ENCODE results near the gene C12orf57.

Gene C12orf57

DNA sequence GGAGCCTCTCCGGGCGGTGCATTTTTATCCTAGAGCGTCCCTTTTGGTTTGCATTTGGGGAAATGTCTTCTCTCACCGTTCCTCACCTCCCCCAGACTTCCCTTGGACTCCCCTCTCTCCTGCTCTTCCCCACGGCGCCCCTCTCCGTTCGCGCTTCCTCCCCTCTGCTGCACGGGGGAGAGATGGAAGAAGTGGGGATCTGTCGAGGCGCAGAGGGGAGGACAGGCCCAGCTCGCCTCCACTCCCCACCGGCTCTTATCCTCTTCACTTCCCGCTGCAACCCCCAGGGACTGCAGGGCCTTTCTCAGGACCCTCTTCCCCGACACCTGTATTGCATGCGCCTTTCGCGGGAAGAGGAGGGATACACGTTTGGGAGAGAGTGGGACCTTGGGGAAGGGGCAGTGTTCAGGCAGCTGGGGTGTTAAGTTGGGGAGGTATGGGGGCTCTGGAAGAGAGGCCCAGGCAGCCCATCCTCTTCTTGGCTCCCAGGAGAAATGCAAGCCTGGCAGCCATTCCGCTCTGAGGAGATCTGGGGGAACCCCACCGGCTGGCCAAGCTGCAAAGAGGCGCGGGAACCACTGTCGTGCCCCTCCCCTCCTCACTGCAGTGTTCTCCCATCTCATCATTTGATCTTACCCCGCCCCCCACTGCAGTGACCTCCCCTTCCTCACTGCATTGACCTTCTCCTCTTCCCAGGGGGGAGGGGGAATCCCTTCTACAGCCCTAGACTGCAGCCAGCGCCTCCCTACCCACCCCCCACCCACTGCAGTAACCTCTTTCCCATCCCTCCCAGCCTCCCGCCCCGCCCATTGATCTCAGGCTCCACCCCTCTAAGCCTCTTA is 28.7 kb upstream of the C12orf57 start:
- Histone ChIP-seq H3K9ac (ENCODE audit: low read length) (no peak overlapping the region; the same call in 1 of the 2 replicates), H3K4me1 (ENCODE audit: insufficient read depth, low read length, severe bottlenecking) (peaks cover 14% of the 10 kb centered on the region), H3K79me2 (ENCODE audit: insufficient read depth, low read length) (no peaks in the 10 kb centered on the region), H3K27me3 (ENCODE audit: insufficient read depth, low read length) (peaks cover 10% of the 10 kb centered on the region; the same call in 1 of the 2 replicates), H4K20me1 (ENCODE audit: insufficient read depth, low read length) (no peaks in the 10 kb centered on the region), H3K4me2 (ENCODE audit: low read length) (peak overlapping the region; percentile 51), H3K4me3 (ENCODE audit: low read depth, low read length, poor library complexity, severe bottlenecking) (peak overlapping the region; percentile 45), H3K9me2 (ENCODE audit: low read depth, low read length) (no peaks in the 10 kb centered on the region), H3F3A (ENCODE audit: insufficient read depth, low read length) (no peaks in the 10 kb centered on the region), H3K9me3 (ENCODE audit: low read length) (no peaks in the 10 kb centered on the region), H3K27ac (ENCODE audit: low read depth, low read length, poor library complexity, severe bottlenecking) (no peak overlapping the region), H3K36me3 (ENCODE audit: insufficient read depth, low read length) (no peaks in the 10 kb centered on the region), H2AFZ (ENCODE audit: low read length) (no peak overlapping the region)
- TF ChIP-seq, protein P1, sequence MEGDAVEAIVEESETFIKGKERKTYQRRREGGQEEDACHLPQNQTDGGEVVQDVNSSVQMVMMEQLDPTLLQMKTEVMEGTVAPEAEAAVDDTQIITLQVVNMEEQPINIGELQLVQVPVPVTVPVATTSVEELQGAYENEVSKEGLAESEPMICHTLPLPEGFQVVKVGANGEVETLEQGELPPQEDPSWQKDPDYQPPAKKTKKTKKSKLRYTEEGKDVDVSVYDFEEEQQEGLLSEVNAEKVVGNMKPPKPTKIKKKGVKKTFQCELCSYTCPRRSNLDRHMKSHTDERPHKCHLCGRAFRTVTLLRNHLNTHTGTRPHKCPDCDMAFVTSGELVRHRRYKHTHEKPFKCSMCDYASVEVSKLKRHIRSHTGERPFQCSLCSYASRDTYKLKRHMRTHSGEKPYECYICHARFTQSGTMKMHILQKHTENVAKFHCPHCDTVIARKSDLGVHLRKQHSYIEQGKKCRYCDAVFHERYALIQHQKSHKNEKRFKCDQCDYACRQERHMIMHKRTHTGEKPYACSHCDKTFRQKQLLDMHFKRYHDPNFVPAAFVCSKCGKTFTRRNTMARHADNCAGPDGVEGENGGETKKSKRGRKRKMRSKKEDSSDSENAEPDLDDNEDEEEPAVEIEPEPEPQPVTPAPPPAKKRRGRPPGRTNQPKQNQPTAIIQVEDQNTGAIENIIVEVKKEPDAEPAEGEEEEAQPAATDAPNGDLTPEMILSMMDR (IDR thresholded peaks at IDR 0.05; ENCODE audit: low read length), result no peak
- no peak for TF ChIP-seq EZH2 (IDR thresholded peaks at IDR 0.05; ENCODE audit: borderline replicate concordance, low read length)

DNA sequence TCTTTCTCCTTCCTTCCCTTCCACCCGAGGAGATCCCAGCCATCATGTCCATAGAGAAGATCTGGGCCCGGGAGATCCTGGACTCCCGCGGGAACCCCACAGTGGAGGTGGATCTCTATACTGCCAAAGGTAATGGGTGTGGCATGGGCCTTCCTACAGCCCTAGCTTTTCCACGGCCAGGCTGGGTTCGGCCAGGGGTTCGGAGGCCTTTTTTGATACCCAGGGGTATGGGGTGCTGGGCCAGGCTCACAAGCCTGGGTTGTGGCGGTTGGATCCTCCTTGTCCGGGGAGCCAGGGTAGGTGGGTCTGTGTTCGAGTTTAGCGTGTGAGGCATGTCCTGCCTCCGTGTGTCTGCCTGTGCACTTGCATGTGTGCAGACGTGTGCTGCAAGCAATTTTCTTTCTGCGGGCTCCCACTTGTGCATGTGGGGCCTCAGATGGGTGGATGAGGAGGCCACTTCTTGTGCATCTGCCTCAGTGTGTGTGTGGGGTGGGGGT is 28.0 kb upstream of the C12orf57 start:
- H4K20me1 ChIP-seq (ENCODE audit: insufficient read depth, low read length), result no peaks in the 10 kb centered on the region
- H3K4me1 ChIP-seq (ENCODE audit: insufficient read depth, low read length, severe bottlenecking), result peaks cover 14% of the 10 kb centered on the region
- no peak overlapping the region for H3K4me2 ChIP-seq (ENCODE audit: low read length)
- H3K36me3 ChIP-seq (ENCODE audit: insufficient read depth, low read length), result no peaks in the 10 kb centered on the region
- no peaks in the 10 kb centered on the region for H3K79me2 ChIP-seq (ENCODE audit: insufficient read depth, low read length)
- no peaks in the 10 kb centered on the region for H3K9me3 ChIP-seq (ENCODE audit: low read length)
- no peak overlapping the region for H2AFZ ChIP-seq (ENCODE audit: low read length)
- H3F3A ChIP-seq (ENCODE audit: insufficient read depth, low read length), result no peaks in the 10 kb centered on the region
- H3K9me2 ChIP-seq (ENCODE audit: low read depth, low read length), result no peaks in the 10 kb centered on the region
- no peak overlapping the region for H3K27ac ChIP-seq (ENCODE audit: low read depth, low read length, poor library complexity, severe bottlenecking)
- H3K9ac ChIP-seq (ENCODE audit: low read length), result no peak overlapping the region
- H3K4me3 ChIP-seq (ENCODE audit: low read depth, low read length, poor library complexity, severe bottlenecking), result no peak overlapping the region
- peaks cover 10% of the 10 kb centered on the region; the same call in 1 of the 2 replicates for H3K27me3 ChIP-seq (ENCODE audit: insufficient read depth, low read length)
- no peak for TF ChIP-seq EZH2 (IDR thresholded peaks at IDR 0.05; ENCODE audit: borderline replicate concordance, low read length)
- TF ChIP-seq, protein P1 (IDR thresholded peaks at IDR 0.05; ENCODE audit: low read length), result no peak

DNA sequence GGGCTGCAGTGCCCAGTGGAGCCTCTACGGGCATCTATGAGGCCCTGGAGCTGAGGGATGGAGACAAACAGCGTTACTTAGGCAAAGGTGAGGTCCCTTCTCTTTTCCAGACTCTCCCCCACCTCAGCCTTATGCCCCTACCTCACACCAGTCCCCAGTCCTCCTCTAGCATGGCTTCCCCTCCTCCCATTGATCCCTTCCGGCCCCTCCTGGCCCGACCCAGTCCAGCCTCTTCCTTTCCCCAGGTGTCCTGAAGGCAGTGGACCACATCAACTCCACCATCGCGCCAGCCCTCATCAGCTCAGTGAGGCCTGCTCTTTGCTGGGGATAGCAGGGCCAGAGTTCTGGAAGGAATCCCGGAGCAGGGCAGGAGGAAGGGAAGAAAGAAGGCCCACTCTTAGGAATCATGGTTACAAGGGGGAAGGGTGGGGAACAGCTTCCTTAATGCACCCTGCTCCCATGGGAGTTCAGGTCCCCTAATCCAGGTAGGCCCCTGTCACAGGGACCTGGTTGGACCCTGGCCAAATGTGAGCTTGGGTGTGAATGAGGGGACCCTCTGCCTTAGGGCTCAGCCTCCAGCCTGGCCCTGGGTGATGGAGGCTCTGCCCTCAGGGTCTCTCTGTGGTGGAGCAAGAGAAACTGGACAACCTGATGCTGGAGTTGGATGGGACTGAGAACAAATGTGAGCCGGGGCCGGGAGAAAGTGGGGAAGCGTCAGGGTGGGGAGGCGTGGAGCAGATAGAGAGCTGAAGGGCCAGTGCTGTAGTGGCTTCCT is 27.2 kb upstream of the C12orf57 start:
- H2AFZ ChIP-seq (ENCODE audit: low read length), result no peak overlapping the region
- no peaks in the 10 kb centered on the region for H3K9me2 ChIP-seq (ENCODE audit: low read depth, low read length)
- H3K9me3 ChIP-seq (ENCODE audit: low read length), result no peaks in the 10 kb centered on the region
- no peaks in the 10 kb centered on the region for H4K20me1 ChIP-seq (ENCODE audit: insufficient read depth, low read length)
- TF ChIP-seq, protein P1 (IDR thresholded peaks at IDR 0.05; ENCODE audit: low read length), result no peak
- TF ChIP-seq EZH2 (IDR thresholded peaks at IDR 0.05; ENCODE audit: borderline replicate concordance, low read length), result no peak
- no peaks in the 10 kb centered on the region for H3K36me3 ChIP-seq (ENCODE audit: insufficient read depth, low read length)
- H3K79me2 ChIP-seq (ENCODE audit: insufficient read depth, low read length), result no peaks in the 10 kb centered on the region
- H3F3A ChIP-seq (ENCODE audit: insufficient read depth, low read length), result no peaks in the 10 kb centered on the region
- peaks cover 10% of the 10 kb centered on the region; the same call in 1 of the 2 replicates for H3K27me3 ChIP-seq (ENCODE audit: insufficient read depth, low read length)
- H3K27ac ChIP-seq (ENCODE audit: low read depth, low read length, poor library complexity, severe bottlenecking), result no peak overlapping the region
- peaks cover 14% of the 10 kb centered on the region for H3K4me1 ChIP-seq (ENCODE audit: insufficient read depth, low read length, severe bottlenecking)
- H3K9ac ChIP-seq (ENCODE audit: low read length), result no peak overlapping the region
- no peak overlapping the region for H3K4me2 ChIP-seq (ENCODE audit: low read length)
- H3K4me3 ChIP-seq (ENCODE audit: low read depth, low read length, poor library complexity, severe bottlenecking), result no peak overlapping the region
